Mesothelial cell of epicardium (in vitro differentiated cells): ENCODE results near the gene PCDHGC3. TPM values are rescaled to one million over a fixed set of nuclear protein-coding genes. Genes with fewer than 3 reads are reported as not detected.

ENCODE experiments used
- DNase-seq, 2 experiments: peaks; one replicate each; pipeline ENCODE4 v3.0.0; 2021; ENCODE audit warnings: low spot score in 2 of 2; ENCODE audit not compliant: unreplicated experiment in 2 of 2
- H3K27ac Mint-ChIP-seq: 2 replicates; pipeline ENCODE4 v1.8.0; 2021; ENCODE audit warnings: mixed read lengths
- H3K27me3 Mint-ChIP-seq: 2 replicates; pipeline ENCODE4 v1.8.0; 2021; ENCODE audit warnings: low read depth, mixed read lengths
- H3K36me3 Mint-ChIP-seq: 2 replicates; pipeline ENCODE4 v1.8.0; 2021; ENCODE audit warnings: mixed read lengths
- H3K4me1 Mint-ChIP-seq: 2 replicates; pipeline ENCODE4 v1.8.0; 2021; ENCODE audit warnings: mixed read lengths
- H3K4me3 Mint-ChIP-seq: 2 replicates; pipeline ENCODE4 v1.8.0; 2021; ENCODE audit warnings: mild to moderate bottlenecking, moderate library complexity, mixed read lengths
- H3K9me3 Mint-ChIP-seq: 2 replicates; pipeline ENCODE4 v1.8.0; 2021; ENCODE audit warnings: mixed read lengths
- total RNA-seq: library from RNA; stranded (reverse); gene quantifications from 3 replicates; pipeline ENCODE4 v1.2.1, GENCODE V29; 2021
- TF ChIP-seq, protein P1 (sequence below): fragments of 200-600 bp; sonication (generic); IDR thresholded peaks from one replicate; pipeline ENCODE4 v1.5.0; 2021; ENCODE audit warnings: antibody characterized with exemption; ENCODE audit not compliant: unreplicated experiment

Gene PCDHGC3
- total RNA-seq, 1 donor from 2014 or later, result 82.9 TPM

DNA sequence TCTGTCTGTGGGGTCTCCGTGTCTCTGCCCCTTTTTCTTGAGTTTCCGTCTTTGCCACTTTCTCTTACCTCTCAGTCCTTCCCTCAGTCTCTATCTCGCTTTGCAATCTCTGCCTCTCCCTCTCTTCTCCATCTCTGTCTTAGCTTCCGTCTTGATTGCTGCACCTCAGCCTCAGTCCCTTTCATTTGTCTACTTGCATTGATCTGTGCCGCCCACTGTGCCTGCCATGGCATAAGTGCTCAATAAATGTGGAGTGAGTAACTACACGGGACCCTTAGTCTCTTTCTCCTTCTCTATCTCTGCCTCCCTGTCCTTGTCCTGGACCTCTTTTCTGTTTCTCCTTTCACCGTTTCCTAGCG, 19.7 kb downstream of the PCDHGC3 start:
- TF ChIP-seq, protein P1, sequence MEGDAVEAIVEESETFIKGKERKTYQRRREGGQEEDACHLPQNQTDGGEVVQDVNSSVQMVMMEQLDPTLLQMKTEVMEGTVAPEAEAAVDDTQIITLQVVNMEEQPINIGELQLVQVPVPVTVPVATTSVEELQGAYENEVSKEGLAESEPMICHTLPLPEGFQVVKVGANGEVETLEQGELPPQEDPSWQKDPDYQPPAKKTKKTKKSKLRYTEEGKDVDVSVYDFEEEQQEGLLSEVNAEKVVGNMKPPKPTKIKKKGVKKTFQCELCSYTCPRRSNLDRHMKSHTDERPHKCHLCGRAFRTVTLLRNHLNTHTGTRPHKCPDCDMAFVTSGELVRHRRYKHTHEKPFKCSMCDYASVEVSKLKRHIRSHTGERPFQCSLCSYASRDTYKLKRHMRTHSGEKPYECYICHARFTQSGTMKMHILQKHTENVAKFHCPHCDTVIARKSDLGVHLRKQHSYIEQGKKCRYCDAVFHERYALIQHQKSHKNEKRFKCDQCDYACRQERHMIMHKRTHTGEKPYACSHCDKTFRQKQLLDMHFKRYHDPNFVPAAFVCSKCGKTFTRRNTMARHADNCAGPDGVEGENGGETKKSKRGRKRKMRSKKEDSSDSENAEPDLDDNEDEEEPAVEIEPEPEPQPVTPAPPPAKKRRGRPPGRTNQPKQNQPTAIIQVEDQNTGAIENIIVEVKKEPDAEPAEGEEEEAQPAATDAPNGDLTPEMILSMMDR, result no peak
- peaks cover 25% of the 10 kb centered on the region for H3K4me1 Mint-ChIP-seq
- no peaks in the 10 kb centered on the region for H3K27me3 Mint-ChIP-seq
- no peak for DNase-seq
- H3K36me3 Mint-ChIP-seq, result peaks cover 22% of the 10 kb centered on the region
- H3K27ac Mint-ChIP-seq, result peak overlapping the region; percentile 84
- H3K4me3 Mint-ChIP-seq, result peak overlapping the region; percentile 63
- no peaks in the 10 kb centered on the region for H3K9me3 Mint-ChIP-seq

DNA sequence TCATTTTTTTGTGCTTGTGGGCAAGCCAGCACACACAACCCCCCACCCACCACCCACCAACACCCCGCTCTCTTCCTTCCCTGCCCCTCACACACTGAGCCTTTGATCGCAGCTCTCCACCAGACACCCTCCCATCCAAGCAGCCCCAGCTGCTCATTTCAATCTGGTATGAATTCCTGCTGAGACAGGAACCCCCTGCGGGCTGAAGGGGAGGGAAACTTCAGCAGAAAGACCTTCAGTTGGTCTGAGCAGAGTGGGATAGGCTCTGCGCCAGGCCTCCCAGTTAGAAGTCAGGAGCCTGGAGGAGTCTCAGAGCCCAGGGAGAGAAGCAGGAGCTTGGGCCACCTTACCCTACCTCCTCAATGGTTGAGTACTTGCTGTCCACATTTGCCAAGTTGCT, 20.3 kb downstream of the PCDHGC3 start:
- Mint-ChIP-seq H3K27ac (peak overlapping the region; percentile 84), H3K36me3 (peaks cover 16% of the 10 kb centered on the region), H3K4me3 (peak overlapping the region; percentile 32), H3K9me3 (no peaks in the 10 kb centered on the region), H3K27me3 (no peaks in the 10 kb centered on the region), H3K4me1 (peaks cover 25% of the 10 kb centered on the region)
- DNase-seq, result peak in 1 of 2 experiments; percentile 61
- TF ChIP-seq, protein P1, result no peak

DNA sequence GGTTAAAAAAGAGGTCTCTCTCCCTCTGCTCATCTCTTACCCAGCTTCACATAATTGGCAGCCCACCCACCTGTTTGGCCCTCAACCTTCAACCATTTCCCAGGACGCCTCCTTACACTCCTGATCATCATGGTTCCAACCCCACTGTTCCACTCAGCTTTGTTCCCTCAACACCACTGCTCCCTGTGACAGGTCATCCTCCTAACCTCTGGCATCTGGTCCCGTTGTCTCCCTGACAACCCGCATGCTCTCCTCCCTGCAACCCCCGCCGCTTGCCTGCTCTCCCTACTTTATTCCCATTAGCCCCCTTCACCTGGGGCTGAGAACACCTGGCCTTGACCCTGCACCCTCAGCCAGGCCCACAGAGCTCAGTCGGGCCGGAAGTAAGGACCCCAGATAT, 26.0 kb downstream of the PCDHGC3 start:
- Mint-ChIP-seq H3K4me3 (no peak overlapping the region), H3K27ac (no peak overlapping the region), H3K9me3 (no peaks in the 10 kb centered on the region), H3K36me3 (peaks cover 16% of the 10 kb centered on the region), H3K4me1 (peaks cover 5% of the 10 kb centered on the region), H3K27me3 (no peaks in the 10 kb centered on the region)
- TF ChIP-seq, protein P1, result no peak
- no peak for DNase-seq

DNA sequence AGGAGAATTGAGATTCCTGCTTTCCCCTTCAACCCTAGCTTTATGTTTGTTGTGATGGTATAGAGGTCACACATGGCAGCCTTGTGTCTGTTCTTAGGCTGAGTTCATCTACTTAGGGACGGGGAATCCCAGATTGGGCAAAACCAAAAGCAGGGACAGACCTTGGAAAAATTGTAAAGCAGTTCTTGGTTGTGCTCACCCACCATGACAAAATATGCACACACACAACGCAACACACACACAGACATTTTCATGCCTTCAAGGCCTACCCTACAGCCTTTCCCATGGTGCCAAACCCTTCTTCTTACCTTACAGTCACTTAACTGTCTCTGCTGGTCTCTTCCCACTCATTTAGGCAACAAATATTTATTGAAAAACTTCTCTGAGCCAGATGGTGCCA, 27.9 kb downstream of the PCDHGC3 start:
- no peak for DNase-seq
- H3K4me1 Mint-ChIP-seq, result peaks cover 23% of the 10 kb centered on the region
- TF ChIP-seq, protein P1, result no peak
- peak overlapping the region; percentile 8 for H3K27ac Mint-ChIP-seq
- H3K36me3 Mint-ChIP-seq, result peaks cover 9% of the 10 kb centered on the region
- no peaks in the 10 kb centered on the region for H3K27me3 Mint-ChIP-seq
- H3K9me3 Mint-ChIP-seq, result no peaks in the 10 kb centered on the region
- H3K4me3 Mint-ChIP-seq, result no peak overlapping the region

DNA sequence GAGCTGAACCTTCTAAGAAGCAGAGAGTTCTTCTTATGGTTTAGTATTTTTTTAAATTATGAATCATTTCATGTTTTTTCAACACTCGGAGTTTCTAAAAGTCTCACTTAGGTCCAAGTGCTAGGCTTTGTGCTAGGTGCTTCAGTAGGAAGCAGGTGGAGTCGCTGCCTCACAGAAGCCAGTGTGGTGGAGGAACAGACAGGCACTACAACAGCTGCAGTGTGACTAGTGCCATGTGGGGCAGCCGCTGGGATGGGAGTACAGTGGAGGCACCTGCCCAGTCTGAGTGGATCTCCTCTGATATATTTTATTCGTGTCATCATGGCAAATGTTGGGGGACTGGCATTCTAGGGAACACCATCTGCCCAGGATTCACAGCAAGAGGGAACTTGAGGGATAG, 28.4 kb downstream of the PCDHGC3 start:
- no peak overlapping the region for H3K27ac Mint-ChIP-seq

More for the DNA sequence above, 28.4 kb downstream of the PCDHGC3 start:
- no peaks in the 10 kb centered on the region for H3K27me3 Mint-ChIP-seq
- DNase-seq, result no peak
- H3K4me1 Mint-ChIP-seq, result peaks cover 29% of the 10 kb centered on the region
- H3K9me3 Mint-ChIP-seq, result no peaks in the 10 kb centered on the region
- TF ChIP-seq, protein P1, result no peak
- H3K4me3 Mint-ChIP-seq, result no peak overlapping the region
- peaks cover 6% of the 10 kb centered on the region for H3K36me3 Mint-ChIP-seq
